ENCODE results near the gene USP1. TPM values are rescaled to one million over a fixed set of nuclear protein-coding genes. Genes with fewer than 3 reads are reported as not detected.

USP1 gene
- total RNA-seq, 2 experiments from 2014 or later = 69.6 to 96.6 TPM

GRCh38 chr1:62476525-62477219, 39.8 kb downstream of the USP1 start:
- 0 out of 2 replicates have a peak, but pooled peaks cover 3% of the 10 kb centered on the region for H3K36me3 ChIP-seq (ENCODE audit: insufficient read depth, low read length)
- H3K9me3 ChIP-seq (ENCODE audit: low read length) = no peaks in the 10 kb centered on the region
- no peak overlapping the region for H2AFZ ChIP-seq (ENCODE audit: low read length)
- BruUV-seq (replicated peaks) = no TSS peak
- H3K4me3 ChIP-seq (ENCODE audit: low read depth, low read length, poor library complexity, severe bottlenecking) = no peak overlapping the region
- H3K4me2 ChIP-seq (ENCODE audit: low read length) = no peak overlapping the region
- no peaks in the 10 kb centered on the region for H4K20me1 ChIP-seq (ENCODE audit: insufficient read depth, low read length)
- TF ChIP-seq CTCF (conservative IDR thresholded peaks at IDR 0.05; ENCODE audit: low read length) (no peak), EZH2phosphoT487 (IDR thresholded peaks at IDR 0.05; ENCODE audit: borderline replicate concordance, low read depth, low read length) (no peak)
- intact Hi-C loops (cut with micrococcal nuclease; ENCODE audit: unreplicated experiment) = no loop called here
- no peaks in the 10 kb centered on the region for H3K9me2 ChIP-seq (ENCODE audit: insufficient read depth, low read length)
- no peak overlapping the region for H3K27ac ChIP-seq (ENCODE audit: low read depth, low read length, poor library complexity, severe bottlenecking)
- no peak for DNase-seq (ENCODE audit: low spot score)
- ChIA-PET POLR2A (interaction anchor here (0.6 kb wide), 1 partner anchor 113 kb away, joined by 3 read pairs; no protein-coding TSS in a partner anchor), CTCF (ENCODE audit: unreplicated experiment) (no interaction called here)
- H3K4me1 ChIP-seq (ENCODE audit: insufficient read depth, low read length, poor library complexity, severe bottlenecking) = no peaks in the 10 kb centered on the region
- no peaks in the 10 kb centered on the region for H3K79me2 ChIP-seq (ENCODE audit: insufficient read depth, low read depth, low read length)

- DNase-seq (ENCODE audit: low spot score) = no peak
- intact Hi-C loops (cut with micrococcal nuclease; ENCODE audit: unreplicated experiment) = no loop called here
- H3K36me3 ChIP-seq (ENCODE audit: insufficient read depth, low read length) = no peaks in the 10 kb centered on the region
- H3K27ac ChIP-seq (ENCODE audit: low read depth, low read length, poor library complexity, severe bottlenecking) = no peak overlapping the region
- H3K9me2 ChIP-seq (ENCODE audit: insufficient read depth, low read length) = no peaks in the 10 kb centered on the region
- H3K79me2 ChIP-seq (ENCODE audit: insufficient read depth, low read depth, low read length) = no peaks in the 10 kb centered on the region
- no TSS peak for BruUV-seq (replicated peaks)
- TF ChIP-seq EZH2phosphoT487 (IDR thresholded peaks at IDR 0.05; ENCODE audit: borderline replicate concordance, low read depth, low read length) (no peak), CTCF (conservative IDR thresholded peaks at IDR 0.05; ENCODE audit: low read length) (no peak)
- no peaks in the 10 kb centered on the region for H3K4me1 ChIP-seq (ENCODE audit: insufficient read depth, low read length, poor library complexity, severe bottlenecking)
- POLR2A ChIA-PET = no interaction called here
- CTCF ChIA-PET (ENCODE audit: unreplicated experiment) = no interaction called here
- no peak overlapping the region for H3K4me2 ChIP-seq (ENCODE audit: low read length)
- H3K9me3 ChIP-seq (ENCODE audit: low read length) = no peaks in the 10 kb centered on the region
- no peaks in the 10 kb centered on the region for H4K20me1 ChIP-seq (ENCODE audit: insufficient read depth, low read length)
- no peak overlapping the region for H2AFZ ChIP-seq (ENCODE audit: low read length)
- no peak overlapping the region for H3K4me3 ChIP-seq (ENCODE audit: low read depth, low read length, poor library complexity, severe bottlenecking)
These were observed 44.8 kb downstream of the USP1 start for GRCh38 chr1:62481681-62482080.

GRCh38 chr1:62484824-62485468, 48.1 kb downstream of the USP1 start:
- Histone ChIP-seq H4K20me1 (ENCODE audit: insufficient read depth, low read length) (no peaks in the 10 kb centered on the region), H3K9me3 (ENCODE audit: low read length) (no peaks in the 10 kb centered on the region), H3K4me3 (ENCODE audit: low read depth, low read length, poor library complexity, severe bottlenecking) (no peak overlapping the region), H3K4me2 (ENCODE audit: low read length) (no peak overlapping the region), H3K4me1 (ENCODE audit: insufficient read depth, low read length, poor library complexity, severe bottlenecking) (no peaks in the 10 kb centered on the region), H3K27ac (ENCODE audit: low read depth, low read length, poor library complexity, severe bottlenecking) (no peak overlapping the region), H3K79me2 (ENCODE audit: insufficient read depth, low read depth, low read length) (no peaks in the 10 kb centered on the region), H3K36me3 (ENCODE audit: insufficient read depth, low read length) (no peaks in the 10 kb centered on the region), H2AFZ (ENCODE audit: low read length) (no peak overlapping the region), H3K9me2 (ENCODE audit: insufficient read depth, low read length) (no peaks in the 10 kb centered on the region)
- POLR2A ChIA-PET = interaction anchor here (0.7 kb wide), 1 partner anchor 24 kb away, joined by 3 read pairs; no protein-coding TSS in a partner anchor
- no peak for TF ChIP-seq EZH2phosphoT487 (IDR thresholded peaks at IDR 0.05; ENCODE audit: borderline replicate concordance, low read depth, low read length)
- TF ChIP-seq CTCF (conservative IDR thresholded peaks at IDR 0.05; ENCODE audit: low read length) = no peak
- no peak for DNase-seq (ENCODE audit: low spot score)
- no TSS peak for BruUV-seq (replicated peaks)
- CTCF ChIA-PET (ENCODE audit: unreplicated experiment) = no interaction called here
- intact Hi-C loops (cut with micrococcal nuclease; ENCODE audit: unreplicated experiment) = no loop called here
